ENCODE data around the gene SORT1. TPM values are rescaled to one million over a fixed set of nuclear protein-coding genes. Genes with fewer than 3 reads are reported as not detected.

Gene SORT1
- total and polyA plus RNA-seq, 10 donors: 2.0 to 63.9 (median 35.0) TPM

- H3K36me3 ChIP-seq: no peaks in the 10 kb centered on the region
- no peak for TF ChIP-seq POLR2A (IDR thresholded peaks at IDR 0.05)
- TF ChIP-seq POLR2AphosphoS5 (IDR thresholded peaks at IDR 0.05): peak; percentile 54 to 81 (median 76)
- peak; percentile 90 to 100 (median 97) for TF ChIP-seq CTCF (IDR thresholded peaks at IDR 0.05 in 8 of 11, conservative IDR thresholded peaks at IDR 0.05 in 3 of 11)
- H3K4me3 ChIP-seq: no peak overlapping the region
- H3K9me3 ChIP-seq: no peaks in the 10 kb centered on the region
- H3K27ac ChIP-seq: no peak overlapping the region
- 21 to 54% (median 50%) methylated on average over 16 to 29 of the region's 29 CpGs for WGBS, 5 donors
- DNase-seq: peak; percentile 94
- intact Hi-C loops (cut with DNase I; ENCODE audit: low total_unique reads): no loop called here
- H3K4me1 ChIP-seq: peaks cover 0 to 11% (median 7%) of the 10 kb centered on the region in 6 donors
- peaks cover 0 to 10% (median 0%) of the 10 kb centered on the region in 7 donors for H3K27me3 ChIP-seq (replicated peaks in 1 of 7)
These were observed 133.9 kb downstream of the SORT1 start for GRCh38 chr1:109263597-109264378.

- TF ChIP-seq CTCF (IDR thresholded peaks at IDR 0.05 in 8 of 11, conservative IDR thresholded peaks at IDR 0.05 in 3 of 11) (no peak), POLR2A (IDR thresholded peaks at IDR 0.05) (no peak), POLR2AphosphoS5 (IDR thresholded peaks at IDR 0.05) (no peak)
- 62 to 75% (median 62%) methylated on average over 10 to 12 of the region's 12 CpGs for WGBS, 5 donors
- H3K4me3 ChIP-seq: no peak overlapping the region
- intact Hi-C loops (cut with DNase I; ENCODE audit: low total_unique reads): no loop called here
- H3K9me3 ChIP-seq: no peaks in the 10 kb centered on the region
- H3K36me3 ChIP-seq: no peaks in the 10 kb centered on the region
- H3K27ac ChIP-seq: no peak overlapping the region
- H3K4me1 ChIP-seq: peaks cover 0 to 11% (median 7%) of the 10 kb centered on the region in 6 donors
- H3K27me3 ChIP-seq (replicated peaks in 1 of 7): peaks cover 0 to 10% (median 0%) of the 10 kb centered on the region in 7 donors
- DNase-seq: no peak
These were observed 134.5 kb downstream of the SORT1 start for GRCh38 chr1:109263234-109263596.

- no peak for TF ChIP-seq CTCF (IDR thresholded peaks at IDR 0.05 in 8 of 11, conservative IDR thresholded peaks at IDR 0.05 in 3 of 11)
- TF ChIP-seq POLR2AphosphoS5 (IDR thresholded peaks at IDR 0.05): no peak
- no peak for TF ChIP-seq POLR2A (IDR thresholded peaks at IDR 0.05)
- intact Hi-C loops (cut with DNase I; ENCODE audit: low total_unique reads): no loop called here
- DNase-seq: no peak
- Histone ChIP-seq H3K4me3 (no peak overlapping the region), H3K27ac (no peak overlapping the region), H3K4me1 (peaks cover 0 to 11% (median 7%) of the 10 kb centered on the region in 6 donors), H3K36me3 (no peaks in the 10 kb centered on the region), H3K9me3 (no peaks in the 10 kb centered on the region), H3K27me3 (replicated peaks in 1 of 7) (peaks cover 0 to 10% (median 0%) of the 10 kb centered on the region in 7 donors)
- WGBS, 5 donors: 87 to 92% (median 91%) methylated on average over 15 to 22 of the region's 22 CpGs
These were observed 135.3 kb downstream of the SORT1 start for GRCh38 chr1:109262231-109263055.

GRCh38 chr1:109261578-109261977 lies 136.1 kb downstream of the SORT1 start:
- H3K4me3 ChIP-seq: no peak overlapping the region
- no peaks in the 10 kb centered on the region for H3K9me3 ChIP-seq
- peaks cover 0 to 10% (median 0%) of the 10 kb centered on the region in 7 donors for H3K27me3 ChIP-seq (replicated peaks in 1 of 7)
- H3K4me1 ChIP-seq: peaks cover 0 to 11% (median 7%) of the 10 kb centered on the region in 6 donors
- TF ChIP-seq POLR2AphosphoS5 (IDR thresholded peaks at IDR 0.05) (no peak), CTCF (IDR thresholded peaks at IDR 0.05 in 8 of 11, conservative IDR thresholded peaks at IDR 0.05 in 3 of 11) (no peak), POLR2A (IDR thresholded peaks at IDR 0.05) (no peak)
- DNase-seq: no peak
- intact Hi-C loops (cut with DNase I; ENCODE audit: low total_unique reads): no loop called here
- WGBS, 5 donors: 83 to 91% (median 88%) methylated on average over 6 of the region's 6 CpGs
- H3K36me3 ChIP-seq: no peaks in the 10 kb centered on the region
- no peak overlapping the region for H3K27ac ChIP-seq
